K562 (cell line): ENCODE results near the gene FBXW7. TPM values are rescaled to one million over a fixed set of nuclear protein-coding genes. Genes with fewer than 3 reads are reported as not detected.

Source experiments
- ARID1B ChIP-seq: fragments of 450-650 bp; IDR thresholded peaks from 2 replicates; pipeline ENCODE4 v1.6.1; 2016; ENCODE audit warnings: antibody characterized with exemption, mild to moderate bottlenecking, inconsistent platforms
- CEBPG ChIP-seq, 3 experiments: fragments of 200-800 bp in 1 of 3; sonication (Bioruptor generic) in 1 of 3; sonication (generic) in 1 of 3; formaldehyde crosslinking in 1 of 3; IDR thresholded peaks in 2 of 3; conservative IDR thresholded peaks in 1 of 3; 2 replicates each; pipeline versions ENCODE4 v1.6.1 to v1.8.0; 2016 to 2022; ENCODE audit warnings: missing compliant biosample characterization in 2 of 3, missing genetic modification characterization in 2 of 3, mild to moderate bottlenecking in 1 of 3, missing genetic modification reagents in 1 of 3
- NFE2 ChIP-seq: IDR thresholded peaks from 2 replicates; pipeline ENCODE4 v1.6.1; 2014; ENCODE audit warnings: antibody characterized with exemption, low read depth
- NR2C1 ChIP-seq, 2 experiments: fragments of 450-650 bp; IDR thresholded peaks; 2 replicates each; pipeline ENCODE4 v1.6.1; 2017; ENCODE audit warnings: mild to moderate bottlenecking in 2 of 2, antibody characterized with exemption in 1 of 2, inconsistent platforms in 1 of 2, missing compliant biosample characterization in 1 of 2, missing genetic modification characterization in 1 of 2
- SMARCE1 ChIP-seq: fragments of 450-650 bp; IDR thresholded peaks from 2 replicates; pipeline ENCODE4 v1.7.1; 2016; ENCODE audit warnings: mild to moderate bottlenecking
- SOX6 ChIP-seq: fragments of 450-650 bp; IDR thresholded peaks from 2 replicates; pipeline ENCODE4 v1.6.1; 2014; ENCODE audit warnings: mild to moderate bottlenecking
- ZNF75A ChIP-seq: fragments of 450-650 bp; formaldehyde crosslinking; IDR thresholded peaks from 2 replicates; pipeline ENCODE4 v1.4.0; 2020; ENCODE audit warnings: mild to moderate bottlenecking
- polyA plus RNA-seq, 8 experiments: library from polyadenylated mRNA; depleted of rRNA in 4 of 8; stranded (reverse) in 5 of 8; unstranded in 3 of 8; fragments of >200 nt; fragmentation: Nextera tagmentation in 2 of 8; fragmentation: Illumina TruSeq in 1 of 8; extraction: Ambion mirVana in 2 of 8; extraction: Trizol in 1 of 8; gene quantifications; 2 replicates each; pipeline versions ENCODE4 v1.2.1 to v1.2.3, GENCODE V29; 2011 to 2014; ENCODE audit warnings: inconsistent platforms in 1 of 8, missing spikeins in 1 of 8
- total RNA-seq, 7 experiments: library from RNA; depleted of rRNA in 6 of 7; stranded (reverse); fragments of >200 nt in 6 of 7; fragmentation: Illumina TruSeq in 2 of 7; extraction: Trizol in 2 of 7; gene quantifications; 2 replicates each; pipeline versions ENCODE4 v1.2.1 to v1.2.3, GENCODE V29; 2011 to 2021; ENCODE audit warnings: low replicate concordance in 1 of 7
- TF ChIP-seq, protein P1 (sequence below), 3 experiments: IDR thresholded peaks in 2 of 3; conservative IDR thresholded peaks in 1 of 3; 2 replicates each; pipeline ENCODE4 v1.5.1; 2011 to 2012; ENCODE audit warnings: low read length in 3 of 3, mild to moderate bottlenecking in 3 of 3, control low read depth in 2 of 3, improper control_type of control experiment in 1 of 3, inconsistent platforms in 1 of 3, low read depth in 1 of 3, mixed read lengths in 1 of 3, moderate library complexity in 1 of 3; ENCODE audit not compliant: insufficient read depth in 2 of 3
- TF ChIP-seq, protein P2 (sequence below), 2 experiments: fragments of 450-650 bp in 1 of 2; sonication (generic) in 1 of 2; formaldehyde crosslinking in 1 of 2; IDR thresholded peaks in 1 of 2; conservative IDR thresholded peaks in 1 of 2; 2 replicates each; pipeline versions ENCODE4 v1.6.1 to v1.8.1; 2016 to 2023; ENCODE audit warnings: mild to moderate bottlenecking in 2 of 2, moderate library complexity in 2 of 2, inconsistent platforms in 1 of 2, missing genetic modification reagents in 1 of 2

Gene FBXW7
- total and polyA plus RNA-seq, 9 of the 15 experiments (the other 6 are each of a cell fraction or from before 2014, with no cell fraction given): 6.8 to 44.2 (median 16.4) TPM

DNA sequence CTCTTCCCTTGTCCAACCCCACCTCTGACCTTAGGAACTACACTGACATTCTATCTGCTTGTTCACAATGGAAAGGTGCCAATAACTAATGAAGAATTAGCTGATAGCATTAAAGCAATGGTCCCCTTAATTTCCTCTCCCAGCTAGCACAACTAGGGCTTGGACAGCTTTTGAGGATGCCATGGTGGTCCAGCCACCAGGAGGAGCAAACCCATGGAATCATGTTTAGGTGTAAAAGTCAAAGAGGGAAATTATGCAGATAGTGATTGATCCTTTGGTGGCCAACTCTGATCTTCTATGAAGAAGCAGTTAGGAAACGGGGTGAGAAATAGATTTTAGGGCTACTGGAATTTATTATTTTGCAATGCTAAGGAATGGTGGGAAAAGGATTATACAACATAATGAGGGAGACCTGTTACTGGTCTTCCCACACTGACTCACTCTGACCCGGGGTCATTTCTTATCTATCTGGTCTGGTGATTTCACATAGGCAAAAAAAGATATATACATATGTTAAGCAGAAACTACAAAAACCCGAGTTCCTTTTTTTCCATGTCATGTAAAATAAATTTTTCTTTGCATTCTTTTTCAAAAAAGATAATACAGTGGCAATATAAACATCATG is 45.8 kb upstream of the FBXW7 start (continued):
- TF ChIP-seq, protein P1, sequence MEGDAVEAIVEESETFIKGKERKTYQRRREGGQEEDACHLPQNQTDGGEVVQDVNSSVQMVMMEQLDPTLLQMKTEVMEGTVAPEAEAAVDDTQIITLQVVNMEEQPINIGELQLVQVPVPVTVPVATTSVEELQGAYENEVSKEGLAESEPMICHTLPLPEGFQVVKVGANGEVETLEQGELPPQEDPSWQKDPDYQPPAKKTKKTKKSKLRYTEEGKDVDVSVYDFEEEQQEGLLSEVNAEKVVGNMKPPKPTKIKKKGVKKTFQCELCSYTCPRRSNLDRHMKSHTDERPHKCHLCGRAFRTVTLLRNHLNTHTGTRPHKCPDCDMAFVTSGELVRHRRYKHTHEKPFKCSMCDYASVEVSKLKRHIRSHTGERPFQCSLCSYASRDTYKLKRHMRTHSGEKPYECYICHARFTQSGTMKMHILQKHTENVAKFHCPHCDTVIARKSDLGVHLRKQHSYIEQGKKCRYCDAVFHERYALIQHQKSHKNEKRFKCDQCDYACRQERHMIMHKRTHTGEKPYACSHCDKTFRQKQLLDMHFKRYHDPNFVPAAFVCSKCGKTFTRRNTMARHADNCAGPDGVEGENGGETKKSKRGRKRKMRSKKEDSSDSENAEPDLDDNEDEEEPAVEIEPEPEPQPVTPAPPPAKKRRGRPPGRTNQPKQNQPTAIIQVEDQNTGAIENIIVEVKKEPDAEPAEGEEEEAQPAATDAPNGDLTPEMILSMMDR (IDR thresholded peaks at IDR 0.05 in 2 of 3, conservative IDR thresholded peaks at IDR 0.05 in 1 of 3; ENCODE audit: insufficient read depth in 2 of 3, low read depth in 1 of 3, low read length in 3 of 3): 0 out of 6 replicates have a peak, but pooled peaks of 1 of the 3 experiments have one; percentile 2
- 0 out of 2 replicates have a peak, but pooled peaks have one; percentile 11 for TF ChIP-seq NR2C1 (IDR thresholded peaks at IDR 0.05)
- peak; percentile 56 for TF ChIP-seq NR2C1 (tag; IDR thresholded peaks at IDR 0.05)
- peak; percentile 14; the same call in 1 of the 2 replicates for TF ChIP-seq NFE2
- peak; percentile 50; the same call in 1 of the 2 replicates for TF ChIP-seq ARID1B
- TF ChIP-seq, protein P2, sequence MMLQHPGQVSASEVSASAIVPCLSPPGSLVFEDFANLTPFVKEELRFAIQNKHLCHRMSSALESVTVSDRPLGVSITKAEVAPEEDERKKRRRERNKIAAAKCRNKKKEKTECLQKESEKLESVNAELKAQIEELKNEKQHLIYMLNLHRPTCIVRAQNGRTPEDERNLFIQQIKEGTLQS (IDR thresholded peaks at IDR 0.05): peak; percentile 60; the same call in 1 of the 2 replicates
- TF ChIP-seq, protein P2 (CRISPR knock-in tag; conservative IDR thresholded peaks at IDR 0.05): no peak
- TF ChIP-seq ZNF75A (CRISPR knock-in tag): peak; percentile 95
- peak; percentile 59; the same call in 1 of the 2 replicates for TF ChIP-seq SMARCE1
- no peak for TF ChIP-seq CEBPG (CRISPR knock-in tag; IDR thresholded peaks at IDR 0.05)
- peak in 1 of 2 experiments; percentile 45; a peak in 1 of 4 replicates for TF ChIP-seq CEBPG (tag; conservative IDR thresholded peaks at IDR 0.05 in 1 of 2, IDR thresholded peaks at IDR 0.05 in 1 of 2)
- TF ChIP-seq SOX6: no peak
